ENCODE measurements around the gene TMEM37. TPM values are rescaled to one million over a fixed set of nuclear protein-coding genes. Genes with fewer than 3 reads are reported as not detected.

TMEM37 gene
- total and polyA plus RNA-seq, 2 experiments from 2014 or later, result 52.6 to 123 TPM

GRCh38 chr2:119441376-119442225 is 9.9 kb downstream of the TMEM37 start:
- H3K9me3 ChIP-seq (ENCODE audit: low read depth), result no peaks in the 10 kb centered on the region
- 87% methylated on average over 8 of the region's 8 CpGs for WGBS (ENCODE audit: low lambda C conversion rate, missing lambda C conversion rate)
- no peak overlapping the region for H3K4me2 ChIP-seq
- H3K27ac ChIP-seq, result no peak overlapping the region
- H2AFZ ChIP-seq, result no peak overlapping the region
- H3K79me2 ChIP-seq, result peaks cover 12% of the 10 kb centered on the region
- H3K9me2 ChIP-seq (replicated peaks; ENCODE audit: insufficient read depth), result no peaks in the 10 kb centered on the region
- no peak for TF ChIP-seq EZH2 (IDR thresholded peaks at IDR 0.05; ENCODE audit: borderline replicate concordance)
- no peak for TF ChIP-seq EZH2phosphoT487 (IDR thresholded peaks at IDR 0.05; ENCODE audit: low read depth, severe bottlenecking, unreplicated experiment)
- no peak for TF ChIP-seq CTCF (IDR thresholded peaks at IDR 0.05; ENCODE audit: poor library complexity)
- peaks cover 27% of the 10 kb centered on the region for H3K4me1 ChIP-seq (ENCODE audit: insufficient read depth)
- H3K4me3 ChIP-seq, result no peak overlapping the region
- DNase-seq (ENCODE audit: low spot score), result no peak
- H3K27me3 ChIP-seq, result no peaks in the 10 kb centered on the region
- no peaks in the 10 kb centered on the region for H3K36me3 ChIP-seq (replicated peaks; ENCODE audit: insufficient read depth, low read depth)
- no peaks in the 10 kb centered on the region for H4K20me1 ChIP-seq (ENCODE audit: insufficient read depth, poor library complexity, severe bottlenecking)

DNA sequence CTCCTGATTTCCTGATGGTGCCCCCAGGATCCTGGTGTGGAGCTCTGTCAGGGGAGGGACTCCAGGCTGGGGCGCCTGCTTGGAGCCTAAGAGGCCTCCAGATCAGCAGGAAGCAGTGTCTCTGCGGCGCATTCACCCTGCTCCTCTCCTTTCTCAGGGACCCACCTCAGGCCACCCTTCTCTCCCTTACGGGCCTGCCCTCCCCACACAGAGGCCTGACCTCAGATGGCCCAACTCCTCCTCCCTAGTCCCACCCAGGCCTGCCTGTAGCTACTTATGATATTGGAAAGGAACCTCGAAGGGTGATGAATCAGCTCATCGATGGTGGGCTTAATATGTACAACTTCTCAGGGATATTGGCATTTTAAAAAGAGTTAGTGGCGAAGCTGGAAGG is 10.6 kb downstream of the TMEM37 start:
- no peak for TF ChIP-seq EZH2phosphoT487 (IDR thresholded peaks at IDR 0.05; ENCODE audit: low read depth, severe bottlenecking, unreplicated experiment)
- TF ChIP-seq EZH2 (IDR thresholded peaks at IDR 0.05; ENCODE audit: borderline replicate concordance), result no peak
- TF ChIP-seq CTCF (IDR thresholded peaks at IDR 0.05; ENCODE audit: poor library complexity), result no peak
- Histone ChIP-seq H3K27me3 (no peaks in the 10 kb centered on the region), H2AFZ (no peak overlapping the region), H3K4me1 (ENCODE audit: insufficient read depth) (peaks cover 24% of the 10 kb centered on the region), H3K9me2 (replicated peaks; ENCODE audit: insufficient read depth) (no peaks in the 10 kb centered on the region), H3K9me3 (ENCODE audit: low read depth) (no peaks in the 10 kb centered on the region), H3K4me2 (no peak overlapping the region), H3K27ac (no peak overlapping the region), H3K4me3 (no peak overlapping the region), H4K20me1 (ENCODE audit: insufficient read depth, poor library complexity, severe bottlenecking) (no peaks in the 10 kb centered on the region), H3K36me3 (replicated peaks; ENCODE audit: insufficient read depth, low read depth) (no peaks in the 10 kb centered on the region), H3K79me2 (peaks cover 9% of the 10 kb centered on the region)
- no peak for DNase-seq (ENCODE audit: low spot score)
- 91% methylated on average over 7 of the region's 7 CpGs for WGBS (ENCODE audit: low lambda C conversion rate, missing lambda C conversion rate)

DNA sequence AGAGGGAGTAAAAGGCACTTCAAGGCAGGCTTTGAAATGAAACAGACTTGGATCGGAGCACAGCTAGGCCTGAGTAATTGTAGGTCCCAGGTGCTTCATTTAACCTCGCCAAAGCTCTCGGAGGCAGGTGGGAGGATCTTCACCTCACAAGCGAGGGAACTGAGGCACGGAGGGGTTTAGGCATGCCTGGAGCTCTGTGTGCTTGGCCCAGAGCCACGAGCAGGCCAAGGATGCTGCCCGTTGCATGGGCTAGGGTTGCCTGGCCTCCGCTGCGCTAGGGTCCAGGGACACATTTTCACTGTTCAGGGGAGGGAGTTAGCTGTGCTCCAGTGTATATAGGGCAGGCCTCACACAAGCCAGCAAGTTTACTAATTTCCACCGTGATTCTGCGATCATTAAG is 11.2 kb downstream of the TMEM37 start:
- no peaks in the 10 kb centered on the region for H3K9me3 ChIP-seq (ENCODE audit: low read depth)
- peaks cover 6% of the 10 kb centered on the region for H3K79me2 ChIP-seq
- H3K36me3 ChIP-seq (replicated peaks; ENCODE audit: insufficient read depth, low read depth), result no peaks in the 10 kb centered on the region
- DNase-seq (ENCODE audit: low spot score), result no peak
- H4K20me1 ChIP-seq (ENCODE audit: insufficient read depth, poor library complexity, severe bottlenecking), result no peaks in the 10 kb centered on the region
- no peak overlapping the region for H3K4me2 ChIP-seq
- H3K4me1 ChIP-seq (ENCODE audit: insufficient read depth), result peaks cover 18% of the 10 kb centered on the region
- H2AFZ ChIP-seq, result no peak overlapping the region
- no peaks in the 10 kb centered on the region for H3K9me2 ChIP-seq (replicated peaks; ENCODE audit: insufficient read depth)
- H3K27ac ChIP-seq, result no peak overlapping the region
- WGBS (ENCODE audit: low lambda C conversion rate, missing lambda C conversion rate), result 96% methylated on average over 11 of the region's 11 CpGs
- H3K27me3 ChIP-seq, result no peaks in the 10 kb centered on the region
- no peak for TF ChIP-seq EZH2 (IDR thresholded peaks at IDR 0.05; ENCODE audit: borderline replicate concordance)
- no peak for TF ChIP-seq CTCF (IDR thresholded peaks at IDR 0.05; ENCODE audit: poor library complexity)
- TF ChIP-seq EZH2phosphoT487 (IDR thresholded peaks at IDR 0.05; ENCODE audit: low read depth, severe bottlenecking, unreplicated experiment), result no peak
- H3K4me3 ChIP-seq, result no peak overlapping the region
